PFSK-1 (cell line): ENCODE measurements around the gene LZTR1.

ENCODE experiments used
- FOXP2 ChIP-seq: optimal IDR thresholded peaks from 2 replicates; pipeline ENCODE3; 2011; ENCODE audit warnings: borderline replicate concordance, control low read depth, inconsistent platforms; ENCODE audit not compliant: insufficient read depth; ENCODE audit errors: extremely low read length, extremely low read depth
- POLR2AphosphoS5 ChIP-seq: IDR thresholded peaks from 2 replicates; pipeline ENCODE4 v1.6.1; 2012; ENCODE audit warnings: low read depth, mild to moderate bottlenecking, control low read depth, low read length, moderate library complexity
- SIN3A ChIP-seq: IDR thresholded peaks from 2 replicates; pipeline ENCODE4 v1.6.1; 2012; ENCODE audit warnings: mild to moderate bottlenecking, low read length, moderate library complexity, borderline replicate concordance; ENCODE audit not compliant: insufficient read depth
- TAF1 ChIP-seq: IDR thresholded peaks from 2 replicates; pipeline ENCODE4 v1.6.1; 2012; ENCODE audit warnings: low read length, control low read depth, borderline replicate concordance; ENCODE audit not compliant: insufficient read depth
- TF ChIP-seq, protein P1 (sequence below), 2 experiments: IDR thresholded peaks; 2 replicates each; pipeline versions ENCODE4 v1.6.1 to v1.8.0; 2011 to 2012; ENCODE audit warnings: low read depth in 2 of 2, low read length in 2 of 2, control low read depth in 1 of 2, inconsistent platforms in 1 of 2, mild to moderate bottlenecking in 1 of 2, moderate library complexity in 1 of 2; ENCODE audit not compliant: insufficient read depth in 1 of 2

LZTR1 gene

GRCh38 chr22:20951151-20951931 lies 30.8 kb upstream of the LZTR1 start:
- no peak for TF ChIP-seq SIN3A

DNA sequence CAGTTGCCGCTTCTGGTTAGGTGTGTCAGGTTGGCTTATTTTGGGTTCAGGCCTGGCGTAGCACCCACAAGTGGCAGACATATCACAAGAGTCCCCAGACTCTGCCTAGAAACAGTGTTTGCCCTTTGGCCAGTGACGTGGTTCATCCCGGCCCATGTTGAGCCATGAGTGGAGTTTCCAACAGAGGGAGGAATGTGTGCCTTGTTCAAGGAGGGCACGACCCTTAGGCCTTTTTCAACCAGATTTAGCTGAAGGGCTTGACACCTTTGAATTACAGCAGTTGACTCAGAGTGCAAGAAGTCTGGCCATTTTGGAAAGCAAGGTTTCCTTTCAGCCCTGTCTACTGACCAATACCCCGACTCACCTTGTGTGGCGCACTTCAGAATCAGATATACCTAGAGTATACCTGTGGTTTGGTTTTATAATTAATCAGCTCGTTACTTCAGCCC lies 30.1 kb upstream of the LZTR1 start:
- TF ChIP-seq POLR2AphosphoS5 (no peak), FOXP2 (no peak), TAF1 (no peak), SIN3A (no peak)
- TF ChIP-seq, protein P1, sequence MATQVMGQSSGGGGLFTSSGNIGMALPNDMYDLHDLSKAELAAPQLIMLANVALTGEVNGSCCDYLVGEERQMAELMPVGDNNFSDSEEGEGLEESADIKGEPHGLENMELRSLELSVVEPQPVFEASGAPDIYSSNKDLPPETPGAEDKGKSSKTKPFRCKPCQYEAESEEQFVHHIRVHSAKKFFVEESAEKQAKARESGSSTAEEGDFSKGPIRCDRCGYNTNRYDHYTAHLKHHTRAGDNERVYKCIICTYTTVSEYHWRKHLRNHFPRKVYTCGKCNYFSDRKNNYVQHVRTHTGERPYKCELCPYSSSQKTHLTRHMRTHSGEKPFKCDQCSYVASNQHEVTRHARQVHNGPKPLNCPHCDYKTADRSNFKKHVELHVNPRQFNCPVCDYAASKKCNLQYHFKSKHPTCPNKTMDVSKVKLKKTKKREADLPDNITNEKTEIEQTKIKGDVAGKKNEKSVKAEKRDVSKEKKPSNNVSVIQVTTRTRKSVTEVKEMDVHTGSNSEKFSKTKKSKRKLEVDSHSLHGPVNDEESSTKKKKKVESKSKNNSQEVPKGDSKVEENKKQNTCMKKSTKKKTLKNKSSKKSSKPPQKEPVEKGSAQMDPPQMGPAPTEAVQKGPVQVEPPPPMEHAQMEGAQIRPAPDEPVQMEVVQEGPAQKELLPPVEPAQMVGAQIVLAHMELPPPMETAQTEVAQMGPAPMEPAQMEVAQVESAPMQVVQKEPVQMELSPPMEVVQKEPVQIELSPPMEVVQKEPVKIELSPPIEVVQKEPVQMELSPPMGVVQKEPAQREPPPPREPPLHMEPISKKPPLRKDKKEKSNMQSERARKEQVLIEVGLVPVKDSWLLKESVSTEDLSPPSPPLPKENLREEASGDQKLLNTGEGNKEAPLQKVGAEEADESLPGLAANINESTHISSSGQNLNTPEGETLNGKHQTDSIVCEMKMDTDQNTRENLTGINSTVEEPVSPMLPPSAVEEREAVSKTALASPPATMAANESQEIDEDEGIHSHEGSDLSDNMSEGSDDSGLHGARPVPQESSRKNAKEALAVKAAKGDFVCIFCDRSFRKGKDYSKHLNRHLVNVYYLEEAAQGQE (IDR thresholded peaks at IDR 0.05; ENCODE audit: insufficient read depth in 1 of 2, low read depth in 2 of 2, low read length in 2 of 2), result no peak

DNA sequence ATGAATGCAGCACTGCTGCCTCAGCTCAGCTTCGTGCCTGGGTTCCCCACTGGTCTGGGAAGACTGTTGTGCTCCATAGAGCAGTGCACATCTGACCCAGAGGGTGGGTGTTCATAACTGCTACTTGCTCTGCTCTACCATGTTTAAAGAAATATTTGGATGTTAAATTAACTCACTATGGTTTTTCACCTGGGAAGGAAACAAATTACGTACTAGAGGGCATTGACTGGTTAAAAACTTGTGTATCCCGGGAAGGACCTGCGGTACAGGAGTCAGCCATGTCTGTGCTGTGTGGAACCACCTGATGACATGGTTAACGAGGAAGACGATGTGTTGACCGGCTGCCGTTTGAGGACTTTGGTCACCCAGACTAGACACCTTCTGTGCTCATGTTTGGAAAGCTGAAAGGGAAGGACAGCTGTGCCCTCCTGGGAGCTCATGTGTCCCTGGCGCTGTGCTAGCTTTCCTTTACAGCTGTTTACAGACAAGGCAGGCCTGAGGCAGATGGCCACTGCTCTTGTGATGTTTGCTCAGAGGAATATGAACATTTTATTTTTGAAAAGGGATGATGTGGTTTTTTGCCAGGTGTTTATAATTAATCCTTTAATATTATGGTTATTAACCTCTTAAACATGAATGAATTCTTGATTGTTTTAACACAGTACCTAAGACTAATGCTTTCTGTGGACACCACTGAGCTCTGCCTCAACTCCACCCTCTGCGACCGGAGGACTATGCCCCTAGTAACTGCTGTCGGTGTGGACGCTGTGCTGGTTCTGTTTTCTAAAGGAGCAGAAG lies 29.4 kb upstream of the LZTR1 start:
- TF ChIP-seq SIN3A (no peak), TAF1 (no peak), POLR2AphosphoS5 (no peak), FOXP2 (no peak)
- TF ChIP-seq, protein P1 (IDR thresholded peaks at IDR 0.05; ENCODE audit: insufficient read depth in 1 of 2, low read depth in 2 of 2, low read length in 2 of 2), result no peak

GRCh38 chr22:20953342-20953608 lies 28.8 kb upstream of the LZTR1 start:
- TF ChIP-seq, protein P1 (IDR thresholded peaks at IDR 0.05; ENCODE audit: insufficient read depth in 1 of 2, low read depth in 2 of 2, low read length in 2 of 2), result no peak
- no peak for TF ChIP-seq POLR2AphosphoS5
- no peak for TF ChIP-seq FOXP2
- TF ChIP-seq SIN3A, result no peak
- no peak for TF ChIP-seq TAF1

DNA sequence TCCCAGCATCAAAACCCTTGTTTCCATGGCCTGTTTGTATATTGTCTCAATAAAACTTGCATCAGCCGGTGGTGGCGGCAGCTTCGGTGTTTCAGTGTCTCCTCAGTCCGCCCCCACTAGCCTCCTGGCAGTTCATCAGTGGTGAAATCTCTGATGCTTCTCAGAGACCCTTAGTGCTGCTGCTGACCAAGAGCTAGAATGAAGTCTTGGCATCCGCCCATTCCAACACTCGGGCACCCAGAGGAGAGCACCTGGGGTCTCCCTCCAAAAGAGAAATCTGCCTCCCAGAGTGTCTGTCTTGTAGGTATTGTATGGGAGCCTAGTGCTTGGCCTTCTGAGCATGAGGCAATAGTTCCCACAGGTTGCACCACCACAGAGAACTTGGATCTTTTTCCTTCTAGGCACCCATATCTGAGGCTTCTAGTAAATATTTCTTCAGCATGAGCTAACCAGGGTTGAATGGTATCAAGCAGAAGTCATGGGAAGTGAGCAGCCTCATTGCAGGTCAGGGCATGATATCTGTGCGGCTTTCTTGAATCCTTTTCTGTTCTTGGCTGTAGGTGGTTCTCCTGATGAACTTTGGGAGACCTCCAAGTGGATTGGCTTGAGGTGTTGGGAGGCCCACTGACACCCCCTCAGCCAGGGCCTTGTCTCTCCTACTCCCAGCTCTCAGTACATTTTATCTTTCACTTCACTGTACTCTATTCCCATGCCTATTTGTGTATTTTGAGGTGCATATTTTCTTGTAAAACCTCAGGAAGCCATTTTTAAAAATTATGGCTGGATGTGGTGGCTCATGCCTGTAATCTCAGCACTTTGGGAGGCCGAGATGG lies 28.2 kb upstream of the LZTR1 start:
- no peak for TF ChIP-seq POLR2AphosphoS5
- TF ChIP-seq SIN3A, result no peak
- TF ChIP-seq, protein P1 (IDR thresholded peaks at IDR 0.05; ENCODE audit: insufficient read depth in 1 of 2, low read depth in 2 of 2, low read length in 2 of 2), result no peak
- no peak for TF ChIP-seq FOXP2
- TF ChIP-seq TAF1, result no peak
